HG03457 (cell line): ENCODE data around the gene KIFC3.
"Not testable (repeated sequence)": the region's sequence is repeated elsewhere in the genome, so short reads cannot be mapped to it uniquely, and the experiment has no call there.

Source experiments
- ATAC-seq: cut with Tn5 transposase; IDR thresholded peaks from one replicate; pipeline ENCODE4 v1.9.1; 2021; ENCODE audit warnings: moderate number of reproducible peaks; ENCODE audit not compliant: unreplicated experiment

KIFC3 gene

DNA sequence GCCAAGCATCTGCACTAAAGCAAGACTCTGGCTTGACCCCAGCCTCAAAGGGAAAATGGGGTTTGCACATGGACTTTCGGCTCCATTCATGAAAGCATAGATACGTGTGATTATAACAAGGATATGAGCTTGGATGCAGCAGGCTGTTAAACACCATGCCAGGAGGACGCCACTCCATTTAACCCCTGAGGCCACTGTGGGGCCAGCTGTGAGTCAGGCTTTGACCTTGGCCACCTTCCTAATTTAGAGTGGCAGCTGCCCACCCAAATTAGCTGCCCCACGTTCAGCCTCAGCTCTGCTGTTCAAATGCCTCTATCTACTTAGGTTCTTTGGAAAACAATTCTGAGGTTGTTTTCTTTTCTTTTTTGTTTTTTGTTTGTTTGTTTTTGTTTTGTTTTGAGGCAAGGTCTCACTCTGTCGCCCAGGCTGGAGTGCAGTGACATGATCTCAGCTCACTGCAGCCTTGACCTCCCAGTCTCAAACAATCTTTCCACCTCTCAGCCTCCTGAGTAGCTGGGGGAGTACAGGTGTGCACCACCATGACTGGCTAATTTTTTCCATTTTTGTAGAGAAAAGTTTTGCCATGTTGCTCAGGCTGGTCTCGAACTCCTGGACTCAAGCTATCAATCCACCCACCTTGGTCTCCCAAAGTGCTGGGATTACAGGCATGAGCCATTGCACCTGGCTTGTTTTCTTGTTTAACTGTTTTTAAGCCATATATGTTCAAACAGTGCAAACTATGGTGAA, 23.2 kb upstream of the KIFC3 start:
- no peak for ATAC-seq

GRCh38 chr16:57824888-57825287, 22.6 kb upstream of the KIFC3 start:
- ATAC-seq, result no peak

DNA sequence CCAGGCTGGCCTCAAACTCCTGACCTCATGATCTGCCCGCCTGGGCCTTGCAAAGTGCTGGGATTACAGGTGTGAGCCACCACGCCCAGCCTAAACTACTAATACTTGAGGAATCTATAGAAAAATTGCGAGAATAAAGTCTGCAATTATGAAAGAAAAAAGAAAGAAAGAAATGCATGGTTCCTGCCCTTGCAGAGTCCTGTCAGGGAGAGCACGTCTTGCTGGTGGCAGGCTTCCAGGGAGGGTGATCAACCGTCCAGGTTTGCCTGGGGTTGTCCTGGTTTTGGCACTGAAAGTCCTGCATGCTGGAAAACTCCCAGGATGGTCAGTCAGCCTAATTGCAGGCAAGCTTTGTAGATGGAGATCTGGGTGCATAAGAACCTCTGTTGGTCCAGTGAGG, 21.5 kb upstream of the KIFC3 start:
- no peak for ATAC-seq

- ATAC-seq, result no peak
Measured at GRCh38 chr16:57822856-57823255, 20.6 kb upstream of the KIFC3 start.

DNA sequence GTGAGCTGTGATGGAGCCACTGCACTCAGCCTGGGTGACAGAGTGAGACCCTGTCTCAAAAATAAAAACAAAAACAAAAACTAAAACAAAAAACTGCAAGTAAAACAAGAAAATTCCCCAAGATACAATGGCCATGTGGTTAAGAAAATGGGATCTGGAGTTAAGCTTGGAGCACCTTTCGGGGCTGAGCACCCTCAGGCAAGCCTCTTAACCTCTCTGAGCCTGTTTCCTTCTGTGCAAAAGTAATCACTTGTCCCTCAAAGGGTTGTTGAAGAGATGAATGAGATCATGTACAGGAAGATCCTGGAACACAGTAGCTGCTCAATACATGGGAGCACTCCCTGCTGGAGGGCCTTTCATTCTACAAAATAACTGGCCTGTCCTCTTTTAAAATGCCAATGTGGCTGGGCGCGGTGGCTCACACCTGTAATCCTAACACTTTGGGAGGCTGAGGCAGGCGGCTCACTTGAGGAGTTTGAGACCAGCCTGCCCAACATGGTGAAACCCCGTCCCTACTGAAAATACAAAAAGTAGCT, 19.8 kb upstream of the KIFC3 start:
- ATAC-seq, result no peak

DNA sequence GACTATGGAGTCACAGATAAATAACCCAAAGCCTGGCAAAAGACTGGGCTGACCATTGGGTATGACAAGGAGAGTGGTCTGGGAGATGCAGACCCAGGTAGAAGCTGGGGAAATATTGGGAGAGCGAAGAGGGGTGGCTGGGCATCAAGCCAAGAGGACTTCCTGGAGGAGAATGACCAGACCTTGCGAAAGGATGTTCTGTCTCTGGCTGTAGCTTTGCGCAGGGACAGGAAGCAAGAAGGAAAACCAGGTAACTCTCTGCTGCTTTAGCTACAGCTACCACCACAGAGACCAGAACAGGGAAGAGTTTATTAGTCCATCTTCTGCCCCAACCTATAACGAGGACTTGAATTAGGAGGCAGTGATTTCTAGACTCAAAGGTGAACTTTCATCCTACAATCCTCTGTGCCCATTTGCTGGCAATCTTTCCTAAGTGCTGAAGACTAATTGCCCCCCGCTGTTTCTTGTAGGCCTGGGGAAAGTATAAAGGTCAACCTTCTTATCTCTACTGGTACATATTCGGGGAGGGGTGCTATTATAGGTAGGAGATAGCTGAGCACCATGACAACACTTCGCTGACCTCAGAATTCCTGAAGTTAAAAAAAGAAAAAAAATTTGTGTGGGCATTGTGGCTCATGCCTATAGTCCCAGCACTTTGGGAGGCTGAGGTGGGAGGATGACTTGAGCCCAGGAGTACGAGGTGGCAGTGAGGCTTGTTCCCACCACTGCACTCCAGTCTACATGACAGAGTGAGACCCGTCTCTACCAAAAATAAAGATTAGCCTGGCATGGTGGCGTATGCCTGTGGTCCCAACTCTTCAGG, 19.1 kb upstream of the KIFC3 start:
- no peak for ATAC-seq

- no peak for ATAC-seq
Measured at GRCh38 chr16:57818377-57819064, 16.2 kb upstream of the KIFC3 start.

DNA sequence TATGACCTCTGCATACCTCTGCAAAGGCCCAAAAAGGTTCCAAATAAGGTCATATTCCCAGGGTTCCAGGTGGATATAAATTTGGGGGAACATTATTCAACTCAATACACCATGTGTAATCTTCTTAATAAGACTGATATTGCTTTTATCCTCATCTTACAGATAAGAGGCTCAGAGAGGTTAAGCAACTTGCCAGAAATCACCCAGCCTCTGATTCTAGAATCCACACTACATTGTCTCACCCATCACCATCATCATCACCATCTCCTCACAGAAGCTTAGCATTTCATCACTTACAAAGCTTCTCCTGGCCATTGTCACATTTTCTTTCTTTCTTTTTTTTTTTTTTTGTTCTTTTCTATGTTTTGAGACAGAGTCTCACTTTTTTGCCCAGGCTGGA, 15.4 kb upstream of the KIFC3 start:
- ATAC-seq, result no peak

- ATAC-seq, result no peak
Measured at GRCh38 chr16:57815987-57816745, 13.9 kb upstream of the KIFC3 start.

GRCh38 chr16:57814896-57815295, 12.6 kb upstream of the KIFC3 start:
- no peak for ATAC-seq

DNA sequence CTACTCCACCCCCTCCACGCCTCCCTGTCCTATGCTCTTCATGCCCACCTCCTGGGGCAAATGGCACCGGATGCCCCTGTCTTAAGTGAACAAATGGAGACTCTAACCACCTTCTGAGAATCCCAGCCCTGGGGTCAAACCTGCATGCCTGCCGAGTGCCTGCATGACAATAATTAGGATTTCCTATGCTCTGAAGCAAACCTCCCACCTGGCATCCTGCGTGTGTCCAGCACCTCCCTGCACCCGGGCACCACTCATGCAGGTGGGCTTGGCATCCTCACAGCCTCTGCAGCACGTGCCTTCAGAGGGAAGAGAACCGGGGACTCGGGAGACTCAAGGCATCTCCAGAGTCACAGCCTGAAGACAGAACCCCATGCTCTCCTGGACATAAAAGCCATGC, 11.2 kb upstream of the KIFC3 start:
- ATAC-seq, result no peak

- not testable (repeated sequence) for ATAC-seq
Measured at GRCh38 chr16:57811340-57811739, 9.0 kb upstream of the KIFC3 start.

GRCh38 chr16:57810197-57811031, 8.1 kb upstream of the KIFC3 start:
- peak; percentile 98 for ATAC-seq

DNA sequence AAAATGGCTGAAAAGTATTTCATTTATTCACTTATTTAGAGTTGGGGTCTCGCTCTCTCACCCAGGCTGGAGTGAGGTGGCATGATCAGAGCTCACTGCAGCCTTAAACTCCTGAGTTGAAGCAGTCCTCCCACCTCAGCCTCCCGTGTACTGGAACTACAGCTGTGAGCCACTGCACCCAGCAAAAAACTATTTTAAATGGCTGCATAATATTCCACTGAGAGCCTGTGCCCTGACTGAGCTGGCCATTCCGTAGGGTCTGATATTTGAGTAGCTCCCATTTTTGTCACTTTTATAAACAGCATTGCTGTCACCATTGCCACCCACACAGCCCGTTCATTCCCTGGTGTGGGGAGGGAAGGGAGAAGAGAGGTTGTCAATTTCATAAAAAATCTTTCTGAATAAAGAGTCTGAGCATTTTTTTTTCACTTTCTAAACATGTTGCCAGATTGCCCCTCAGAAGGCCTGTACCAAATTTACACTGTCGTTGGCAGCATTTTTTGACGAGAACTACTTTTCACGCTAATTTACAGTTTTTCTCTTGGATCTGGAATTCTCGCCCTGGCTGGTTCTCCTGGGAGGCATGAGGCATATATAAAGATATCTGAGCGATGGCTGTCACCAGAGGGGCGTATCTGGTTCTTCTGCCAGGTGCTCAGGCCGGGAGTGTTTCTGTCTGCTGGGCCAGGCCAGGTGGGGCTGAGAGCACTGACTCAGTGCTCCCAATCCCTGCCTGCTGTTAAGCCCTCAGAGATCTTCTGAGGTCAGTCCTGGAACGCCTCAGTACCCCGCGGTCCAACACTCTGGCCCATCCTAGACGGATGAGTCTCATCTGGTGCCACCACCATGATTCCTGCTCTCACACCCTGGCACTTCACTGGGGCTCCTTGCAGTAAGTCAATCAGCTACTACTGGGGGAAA, 7.2 kb upstream of the KIFC3 start:
- no peak for ATAC-seq

DNA sequence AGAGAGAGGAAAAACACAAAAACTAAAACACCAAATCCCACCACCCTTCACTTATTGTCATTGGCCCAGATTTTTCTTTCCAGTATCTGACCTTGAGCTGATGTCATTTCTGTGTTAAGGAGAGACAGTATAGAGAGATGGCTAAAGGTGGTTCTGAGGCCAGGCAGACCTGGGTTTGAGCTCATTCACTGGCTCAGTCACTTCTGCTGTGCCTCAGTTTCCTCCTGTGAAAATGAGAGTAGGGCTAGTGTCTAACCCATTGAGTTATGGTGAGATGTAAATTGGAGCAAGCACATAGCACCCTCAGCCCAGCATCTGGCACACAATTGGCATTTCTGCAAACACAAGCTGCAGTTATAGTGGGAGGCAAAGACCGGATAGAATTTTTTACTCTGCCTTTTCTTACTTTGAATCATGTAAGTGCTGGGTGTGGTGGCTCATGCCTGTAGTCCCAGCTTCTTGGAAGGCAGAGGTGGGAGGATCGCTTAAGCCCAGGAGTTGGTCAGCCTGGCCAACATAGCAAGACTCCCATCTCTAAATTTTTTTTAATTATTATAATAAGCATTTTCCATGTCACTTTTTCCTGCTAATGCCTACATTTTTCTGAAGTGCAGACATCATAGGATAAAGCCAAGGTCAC, 6.4 kb upstream of the KIFC3 start:
- no peak for ATAC-seq

GRCh38 chr16:57807968-57808528, 5.8 kb upstream of the KIFC3 start:
- ATAC-seq, result no peak

DNA sequence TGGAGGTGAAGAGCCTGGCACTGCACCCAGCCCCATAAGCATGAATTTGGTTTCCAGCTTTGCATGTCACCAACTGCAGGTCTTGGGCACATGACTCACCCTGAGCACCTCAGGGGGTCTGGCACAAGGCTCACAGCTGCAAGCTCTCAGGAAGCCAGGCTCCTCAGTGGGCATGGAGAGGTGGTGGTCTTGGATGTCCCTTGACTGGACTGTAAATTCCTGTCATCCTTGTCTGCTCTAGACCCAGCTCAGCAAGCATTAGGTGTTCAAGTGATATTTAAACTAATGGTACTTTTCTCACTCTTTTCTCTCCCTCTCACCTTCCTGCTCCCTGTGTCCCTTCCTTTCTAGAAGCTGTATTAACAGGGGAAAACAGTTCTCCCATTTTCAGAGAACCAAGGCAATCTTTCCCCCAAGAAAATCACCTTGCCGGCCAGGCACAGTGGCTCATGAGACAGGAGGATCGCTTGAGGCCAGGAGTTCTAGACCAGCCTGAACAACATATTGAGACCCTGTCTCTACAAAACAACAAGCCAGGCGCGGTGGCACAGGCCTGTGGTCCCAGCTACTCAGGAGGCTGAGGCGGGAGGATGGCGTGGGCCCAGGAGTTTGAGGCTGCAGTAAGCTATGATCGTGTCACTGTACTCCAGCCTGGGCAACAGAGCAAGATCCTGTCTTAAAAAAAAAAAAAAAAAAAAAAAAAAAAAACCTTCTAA, 5.1 kb upstream of the KIFC3 start:
- no peak for ATAC-seq
